ENCODE measurements around the gene SDF4. TPM values are rescaled to one million over a fixed set of nuclear protein-coding genes. Genes with fewer than 3 reads are reported as not detected.
A peak's percentile ranks its signal among the peaks of the same experiment; 100 is the strongest.

SDF4 gene
- total RNA-seq, 1 donor from 2014 or later: 139 TPM

GRCh38 chr1:1173061-1173792 lies 58.6 kb downstream of the SDF4 start:
- DNase-seq (ENCODE audit: low spot score): peak; percentile 58
- intact Hi-C loops (cut with DNase I): no loop called here

- peak; percentile 74 for DNase-seq (ENCODE audit: low spot score)
- intact Hi-C loops (cut with DNase I): no loop called here
These were observed 60.1 kb downstream of the SDF4 start for GRCh38 chr1:1171546-1172340.

- intact Hi-C loops (cut with DNase I): no loop called here
- no peak for DNase-seq (ENCODE audit: low spot score)
These were observed 60.6 kb downstream of the SDF4 start for GRCh38 chr1:1171161-1171545.

- DNase-seq (ENCODE audit: low spot score): peak; percentile 22
- intact Hi-C loops (cut with DNase I): no loop called here
These were observed 61.3 kb downstream of the SDF4 start for GRCh38 chr1:1170215-1171091.

GRCh38 chr1:1169429-1170214 lies 62.2 kb downstream of the SDF4 start:
- DNase-seq (ENCODE audit: low spot score): peak; percentile 71
- intact Hi-C loops (cut with DNase I): no loop called here

GRCh38 chr1:1168451-1169411 lies 63.1 kb downstream of the SDF4 start:
- intact Hi-C loops (cut with DNase I): no loop called here
- no peak for DNase-seq (ENCODE audit: low spot score)

GRCh38 chr1:1167841-1168450 lies 63.9 kb downstream of the SDF4 start:
- intact Hi-C loops (cut with DNase I): no loop called here
- DNase-seq (ENCODE audit: low spot score): no peak

- DNase-seq (ENCODE audit: low spot score): no peak
- intact Hi-C loops (cut with DNase I): no loop called here
These were observed 64.4 kb downstream of the SDF4 start for GRCh38 chr1:1167398-1167821.

Small RNA genes lying within 50 kb of the gene (microRNA-seq; reads per million reads assigned to microRNA genes)
- gene MIR200A (3.6 reads per million), gene MIR200B (23.1 reads per million, percentile 39 among the genes with 10 or more reads in this experiment), gene MIR429 (3.6 reads per million)

Other genes with a start within 250 kb of the SDF4 start
- gene PERM1, start 249.9 kb downstream of the SDF4 start, total RNA-seq: 50.1 TPM
- 56.5 TPM for gene HES4, start 231.9 kb downstream of the SDF4 start, total RNA-seq
- 18.2 TPM for gene ISG15, start 218.5 kb downstream of the SDF4 start, total RNA-seq
- 27.0 TPM for gene AGRN, start 211.9 kb downstream of the SDF4 start, total RNA-seq
- gene RNF223, start 157.7 kb downstream of the SDF4 start, total RNA-seq: not detected
- gene C1orf159, start 115.9 kb downstream of the SDF4 start, total RNA-seq: 5.4 TPM
- 0.22 TPM for gene TTLL10, start 58.1 kb downstream of the SDF4 start, total RNA-seq
- 0.19 TPM for gene TNFRSF18, start 25.4 kb downstream of the SDF4 start, total RNA-seq
- gene TNFRSF4, start 17.8 kb downstream of the SDF4 start, total RNA-seq: 4.3 TPM
- 11.1 TPM for gene B3GALT6, start 236 bp upstream of the SDF4 start, total RNA-seq
- 2.6 TPM for gene C1QTNF12, start 14.7 kb upstream of the SDF4 start, total RNA-seq
- gene UBE2J2, start 41.9 kb upstream of the SDF4 start, total RNA-seq: 37.2 TPM
- 2.4 TPM for gene SCNN1D, start 48.4 kb upstream of the SDF4 start, total RNA-seq
- 60.8 TPM for gene ACAP3, start 75.9 kb upstream of the SDF4 start, total RNA-seq
- gene PUSL1, start 76.6 kb upstream of the SDF4 start, total RNA-seq: 10.5 TPM
- gene INTS11, start 92.7 kb upstream of the SDF4 start, total RNA-seq: 73.8 TPM
- 50.2 TPM for gene CPTP, start 92.8 kb upstream of the SDF4 start, total RNA-seq
- gene TAS1R3, start 99.3 kb upstream of the SDF4 start, total RNA-seq: 0.62 TPM
- gene DVL1, start 117.4 kb upstream of the SDF4 start, total RNA-seq: 96.2 TPM
- 30.5 TPM for gene MXRA8, start 126.6 kb upstream of the SDF4 start, total RNA-seq
- gene AURKAIP1, start 143.2 kb upstream of the SDF4 start, total RNA-seq: 174 TPM
- gene CCNL2, start 167.3 kb upstream of the SDF4 start, total RNA-seq: 78.6 TPM
- gene MRPL20, start 175.3 kb upstream of the SDF4 start, total RNA-seq: 127 TPM
- gene ANKRD65, start 189.3 kb upstream of the SDF4 start, total RNA-seq: 1.8 TPM
- gene VWA1, start 203.7 kb upstream of the SDF4 start, total RNA-seq: 35.3 TPM
- 0.51 TPM for gene ATAD3C, start 217.7 kb upstream of the SDF4 start, total RNA-seq
- gene ATAD3B, start 239.8 kb upstream of the SDF4 start, total RNA-seq: 13.7 TPM

Measured in cardiac septum (tissue), 1 donor.